Ovary (tissue), 9 donors: Measurements from ENCODE around the gene OSBPL3. TPM values are rescaled to one million over a fixed set of nuclear protein-coding genes. Genes with fewer than 3 reads are reported as not detected.

Experiments used
- DNase-seq, 5 donors: peaks; one replicate each; pipeline ENCODE4 v3.0.0-alpha.2; 2019 to 2020
- H3K27ac ChIP-seq, 2 donors: fragments of 200-600 bp; one replicate each; pipeline versions ENCODE4 v1.5.1 to v1.8.0; 2019 to 2022
- H3K27me3 ChIP-seq: fragments of 200-600 bp; one replicate; pipeline ENCODE4 v1.8.0; 2022
- H3K36me3 ChIP-seq: fragments of 200-600 bp; sonication (generic); one replicate; pipeline ENCODE4 v1.5.1; 2019
- H3K4me1 ChIP-seq: one replicate; pipeline ENCODE4 v1.8.1; 2013; ENCODE audit warnings: mild to moderate bottlenecking, moderate library complexity; ENCODE audit not compliant: insufficient read depth
- H3K4me3 ChIP-seq: fragments of 200-600 bp; sonication (generic); one replicate; pipeline ENCODE4 v1.5.1; 2017
- H3K9me3 ChIP-seq, 2 donors: fragments of 200-600 bp in 1 of 2; sonication (generic) in 1 of 2; one replicate each; pipeline versions ENCODE4 v1.5.1 to v1.8.1; 2013 to 2019; ENCODE audit warnings: mild to moderate bottlenecking in 1 of 2, moderate library complexity in 1 of 2
- EP300 ChIP-seq: sonication (generic); formaldehyde crosslinking; IDR thresholded peaks from one replicate; pipeline ENCODE4 v1.6.1; 2017; ENCODE audit warnings: antibody characterized with exemption
- POLR2A ChIP-seq: fragments of 450-650 bp; IDR thresholded peaks from one replicate; pipeline ENCODE4 v1.6.1; 2017; ENCODE audit warnings: antibody characterized with exemption, mild to moderate bottlenecking, moderate library complexity
- WGBS, 3 donors: extraction: QIAGEN DNeasy Blood & Tissue Kit in 1 of 3; methylation state at CpG; one replicate each; pipeline versions ENCODE4 v1.1.5 to v1.1.7; 2013 to 2017; 5-methylcytosine and 5-hydroxymethylcytosine counted together
- intact Hi-C, 4 donors: fragments of 100-400 bp; cut with DNase I; formaldehyde crosslinking; loops; one replicate each; pipeline versions ENCODE4 v1.11.0 to v1.15.1; 2022 to 2023
- polyA plus RNA-seq, 2 donors: library from polyadenylated mRNA; stranded (reverse); fragments of 200-250 nt in 1 of 2; fragments of 350-450 nt in 1 of 2; fragmentation: Illumina TruSeq in 1 of 2; extraction: RNeasy Lipid Tissue Mini Kit (QIAGEN cat#74804) in 1 of 2; gene quantifications; one replicate each; pipeline ENCODE4 v1.2.3, GENCODE V29; 2013 to 2014
- total RNA-seq, 7 donors: library from RNA; depleted of rRNA in 2 of 7; stranded (reverse); fragments of >200 nt in 2 of 7; fragmentation: NEBNext Ultra II Directional in 3 of 7; extraction: Animal tissue kit (Norgen Biotek cat#: 25700) in 3 of 7; gene quantifications; one replicate each; pipeline versions ENCODE4 v1.1.0 to v1.2.4, GENCODE V29; 2016 to 2023
- TF ChIP-seq, protein P1 (sequence below), 3 donors: fragments of 450-650 bp in 2 of 3; fragments of 200-600 bp in 1 of 3; IDR thresholded peaks; one replicate each; pipeline versions ENCODE4 v1.5.1 to v1.8.0; 2016 to 2022; ENCODE audit warnings: antibody characterized with exemption in 3 of 3, mild to moderate bottlenecking in 1 of 3
- donor health status: DM: no; HTN: no; CAD: no; lungs with moderate emphysema.
- donor health status: DM: no; HTN: no; CAD: no.
- donor health status: Bipolar disorder and iron deficiency.
- donor health status: DM: yes; HTN: yes; CAD: no.
- donor health status: DM: no; HTN: no; CAD: no.
- donor health status: DM: yes; HTN: yes; CAD: no.

The OSBPL3 gene
- total and polyA plus RNA-seq, 9 donors: 6.0 to 29.1 (median 13.1) TPM

DNA sequence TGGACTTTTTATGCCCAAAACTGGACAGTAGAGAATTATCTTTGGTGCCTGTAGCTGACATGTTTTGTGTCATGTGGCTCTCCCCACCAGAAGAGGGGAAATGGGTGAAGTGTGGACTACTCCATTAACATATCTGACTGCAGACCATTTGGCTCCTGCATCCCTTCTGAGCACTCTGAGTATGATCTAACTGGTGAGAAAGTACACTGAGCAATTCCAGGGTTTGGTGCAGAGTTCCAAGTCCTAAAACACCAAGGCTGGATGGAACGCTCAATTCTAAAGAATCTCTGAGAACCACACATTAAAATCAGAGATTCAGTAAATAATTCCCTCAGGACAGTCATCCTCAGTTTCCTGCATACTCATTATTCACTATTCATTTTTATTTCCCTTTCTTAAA lies 22.8 kb upstream of the OSBPL3 start:
- no peaks in the 10 kb centered on the region for H3K27me3 ChIP-seq
- H3K27ac ChIP-seq: no peak overlapping the region
- no peaks in the 10 kb centered on the region for H3K36me3 ChIP-seq
- DNase-seq: no peak
- intact Hi-C loops: no loop called here
- no peaks in the 10 kb centered on the region for H3K4me1 ChIP-seq
- no peaks in the 10 kb centered on the region for H3K9me3 ChIP-seq
- TF ChIP-seq EP300 (no peak), POLR2A (no peak)
- TF ChIP-seq, protein P1, sequence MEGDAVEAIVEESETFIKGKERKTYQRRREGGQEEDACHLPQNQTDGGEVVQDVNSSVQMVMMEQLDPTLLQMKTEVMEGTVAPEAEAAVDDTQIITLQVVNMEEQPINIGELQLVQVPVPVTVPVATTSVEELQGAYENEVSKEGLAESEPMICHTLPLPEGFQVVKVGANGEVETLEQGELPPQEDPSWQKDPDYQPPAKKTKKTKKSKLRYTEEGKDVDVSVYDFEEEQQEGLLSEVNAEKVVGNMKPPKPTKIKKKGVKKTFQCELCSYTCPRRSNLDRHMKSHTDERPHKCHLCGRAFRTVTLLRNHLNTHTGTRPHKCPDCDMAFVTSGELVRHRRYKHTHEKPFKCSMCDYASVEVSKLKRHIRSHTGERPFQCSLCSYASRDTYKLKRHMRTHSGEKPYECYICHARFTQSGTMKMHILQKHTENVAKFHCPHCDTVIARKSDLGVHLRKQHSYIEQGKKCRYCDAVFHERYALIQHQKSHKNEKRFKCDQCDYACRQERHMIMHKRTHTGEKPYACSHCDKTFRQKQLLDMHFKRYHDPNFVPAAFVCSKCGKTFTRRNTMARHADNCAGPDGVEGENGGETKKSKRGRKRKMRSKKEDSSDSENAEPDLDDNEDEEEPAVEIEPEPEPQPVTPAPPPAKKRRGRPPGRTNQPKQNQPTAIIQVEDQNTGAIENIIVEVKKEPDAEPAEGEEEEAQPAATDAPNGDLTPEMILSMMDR (IDR thresholded peaks at IDR 0.05): no peak
- WGBS, 3 donors: 59 to 79% (median 72%) methylated on average over 1 of the region's 1 CpG
- H3K4me3 ChIP-seq: no peak overlapping the region

DNA sequence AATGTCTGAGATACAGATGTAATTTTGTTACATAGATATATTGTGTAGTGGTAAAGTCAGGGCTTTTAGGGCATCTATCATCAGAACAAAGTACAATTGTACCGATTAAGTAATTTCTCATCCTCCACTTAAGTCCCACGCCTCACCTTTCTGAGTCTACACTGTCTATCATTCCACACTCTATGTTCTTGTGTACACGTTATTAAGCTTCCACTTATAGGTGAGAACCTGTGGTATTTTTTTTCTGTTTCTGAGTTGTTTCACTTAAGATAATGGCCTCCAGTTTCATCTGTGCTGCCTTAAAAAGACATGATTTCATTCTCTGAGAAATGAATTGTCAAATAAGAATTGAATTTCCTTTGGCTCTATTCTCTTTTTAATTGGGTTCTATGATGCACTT lies 15.5 kb upstream of the OSBPL3 start:
- H3K36me3 ChIP-seq: no peaks in the 10 kb centered on the region
- no peak overlapping the region for H3K27ac ChIP-seq
- TF ChIP-seq POLR2A (no peak), EP300 (no peak)
- TF ChIP-seq, protein P1 (IDR thresholded peaks at IDR 0.05): no peak
- intact Hi-C loops: no loop called here
- no peak for DNase-seq
- WGBS, 3 donors: 76 to 81% (median 80%) methylated on average over 3 of the region's 3 CpGs
- H3K4me1 ChIP-seq: no peaks in the 10 kb centered on the region
- no peaks in the 10 kb centered on the region for H3K27me3 ChIP-seq
- no peaks in the 10 kb centered on the region for H3K9me3 ChIP-seq
- H3K4me3 ChIP-seq: no peak overlapping the region

DNA sequence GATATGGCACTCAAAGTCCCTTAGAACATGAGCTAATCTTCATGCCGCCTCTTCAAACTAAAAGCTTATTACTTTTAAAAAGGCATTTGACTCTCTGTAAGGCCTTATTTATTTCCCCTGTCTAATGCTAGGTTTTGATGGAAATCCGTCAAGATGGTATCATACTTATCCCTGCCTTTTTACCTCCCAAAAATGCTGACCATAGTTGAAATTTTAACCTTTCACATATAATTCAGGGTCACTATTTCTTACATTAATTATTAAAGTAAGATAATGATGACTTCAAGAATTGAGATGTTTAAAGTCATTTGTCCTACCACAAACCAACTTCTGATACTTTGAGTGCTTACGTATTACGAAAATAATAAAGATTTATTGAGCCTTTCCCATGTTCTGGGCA lies 12.3 kb upstream of the OSBPL3 start:
- Histone ChIP-seq H3K4me1 (no peaks in the 10 kb centered on the region), H3K27me3 (no peaks in the 10 kb centered on the region), H3K9me3 (no peaks in the 10 kb centered on the region), H3K27ac (no peak overlapping the region), H3K36me3 (no peaks in the 10 kb centered on the region), H3K4me3 (no peak overlapping the region)
- TF ChIP-seq POLR2A: no peak
- TF ChIP-seq, protein P1 (IDR thresholded peaks at IDR 0.05): no peak
- no peak for TF ChIP-seq EP300
- 95 to 98% (median 97%) methylated on average over 4 of the region's 4 CpGs for WGBS, 3 donors
- no peak for DNase-seq
- intact Hi-C loops: no loop called here

DNA sequence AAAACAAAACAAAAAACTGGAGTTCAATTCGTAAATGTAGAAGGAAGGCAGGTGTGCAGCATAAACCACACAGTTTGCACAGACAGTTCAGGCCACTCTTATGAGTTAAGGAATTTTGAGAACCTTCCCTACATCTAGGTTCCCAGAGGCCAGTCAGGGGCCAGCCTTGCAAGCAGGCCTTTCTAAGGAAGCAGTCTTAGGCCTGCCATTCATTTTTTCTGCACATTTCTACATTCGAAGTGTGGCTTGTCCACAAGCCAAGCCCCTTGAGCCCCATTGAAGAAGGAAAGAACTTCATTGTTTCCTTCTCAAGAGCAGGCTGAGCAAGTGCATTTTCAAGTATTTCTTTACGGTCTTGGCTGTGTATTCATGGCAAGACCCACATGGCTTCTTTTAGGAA lies 11.4 kb upstream of the OSBPL3 start:
- 91 to 93% (median 92%) methylated on average over 3 of the region's 3 CpGs for WGBS, 3 donors
- Histone ChIP-seq H3K27ac (no peak overlapping the region), H3K36me3 (no peaks in the 10 kb centered on the region), H3K4me1 (no peaks in the 10 kb centered on the region), H3K4me3 (no peak overlapping the region), H3K27me3 (no peaks in the 10 kb centered on the region), H3K9me3 (no peaks in the 10 kb centered on the region)
- TF ChIP-seq, protein P1 (IDR thresholded peaks at IDR 0.05): no peak
- TF ChIP-seq POLR2A: no peak
- no peak for TF ChIP-seq EP300
- DNase-seq: no peak
- intact Hi-C loops: no loop called here
